Esophagus muscularis mucosa (tissue), 4 donors: ENCODE measurements around the gene RAB22A. TPM values are rescaled to one million over a fixed set of nuclear protein-coding genes. Genes with fewer than 3 reads are reported as not detected.

Experiments
- DNase-seq: peaks from one replicate; pipeline ENCODE4 v3.0.0-alpha.2; 2017; ENCODE audit errors: extremely low spot score
- H3K27ac ChIP-seq, 4 donors: fragments of 200-600 bp; sonication (generic); replicated peaks in 1 of 4; 1 replicate in 3 of 4; 2 replicates in 1 of 4; pipeline ENCODE4 v1.5.1; 2016 to 2019; ENCODE audit warnings: mild to moderate bottlenecking in 1 of 4
- H3K27me3 ChIP-seq, 4 donors: fragments of 200-600 bp; sonication (generic); one replicate each; pipeline versions ENCODE4 v1.5.1 to v1.6.0; 2016 to 2019
- H3K36me3 ChIP-seq, 4 donors: fragments of 200-600 bp; sonication (generic); one replicate each; pipeline ENCODE4 v1.5.1; 2016 to 2019
- H3K4me1 ChIP-seq, 4 donors: fragments of 200-600 bp; sonication (generic); one replicate each; pipeline ENCODE4 v1.5.1; 2016 to 2019
- H3K4me3 ChIP-seq, 4 donors: fragments of 200-600 bp; sonication (generic); 1 replicate in 2 of 4; 2 replicates in 2 of 4; pipeline ENCODE4 v1.5.1; 2016 to 2019; ENCODE audit warnings: mild to moderate bottlenecking in 4 of 4, moderate library complexity in 1 of 4
- H3K9me3 ChIP-seq, 4 donors: fragments of 200-600 bp; sonication (generic); 1 replicate in 3 of 4; 2 replicates in 1 of 4; pipeline ENCODE4 v1.5.1; 2016 to 2019
- CTCF ChIP-seq, 3 experiments: fragments of 200-600 bp in 2 of 3; fragments of 450-650 bp in 1 of 3; sonication (generic) in 2 of 3; IDR thresholded peaks; one replicate each; pipeline ENCODE4 v1.5.1; 2017 to 2019; ENCODE audit warnings: antibody characterized with exemption in 3 of 3, mild to moderate bottlenecking in 2 of 3, moderate library complexity in 1 of 3
- EP300 ChIP-seq: sonication (generic); formaldehyde crosslinking; IDR thresholded peaks from one replicate; pipeline ENCODE4 v1.6.1; 2017; ENCODE audit warnings: antibody characterized with exemption
- POLR2A ChIP-seq: fragments of 450-650 bp; IDR thresholded peaks from one replicate; pipeline ENCODE4 v1.6.1; 2017; ENCODE audit warnings: antibody characterized with exemption, moderate library complexity, mild to moderate bottlenecking, low read depth
- POLR2AphosphoS5 ChIP-seq, 2 donors: sonication (generic); formaldehyde crosslinking; IDR thresholded peaks; one replicate each; pipeline ENCODE4 v1.6.1; 2017; ENCODE audit warnings: antibody characterized with exemption in 2 of 2
- WGBS: methylation state at CpG from one replicate; pipeline ENCODE4 v1.1.5; 2018; 5-methylcytosine and 5-hydroxymethylcytosine counted together
- intact Hi-C: fragments of 100-400 bp; cut with DNase I; formaldehyde crosslinking; loops from one replicate; pipeline ENCODE4 v1.15.1; 2023
- total RNA-seq, 4 donors: library from RNA; depleted of rRNA; stranded (reverse); fragments of >200 nt; gene quantifications; one replicate each; pipeline versions ENCODE4 v1.1.0 to v1.2.1, GENCODE V29; 2016

The RAB22A gene
- total RNA-seq, 4 donors from 2014 or later = 17.9 to 24.0 (median 20.4) TPM

DNA sequence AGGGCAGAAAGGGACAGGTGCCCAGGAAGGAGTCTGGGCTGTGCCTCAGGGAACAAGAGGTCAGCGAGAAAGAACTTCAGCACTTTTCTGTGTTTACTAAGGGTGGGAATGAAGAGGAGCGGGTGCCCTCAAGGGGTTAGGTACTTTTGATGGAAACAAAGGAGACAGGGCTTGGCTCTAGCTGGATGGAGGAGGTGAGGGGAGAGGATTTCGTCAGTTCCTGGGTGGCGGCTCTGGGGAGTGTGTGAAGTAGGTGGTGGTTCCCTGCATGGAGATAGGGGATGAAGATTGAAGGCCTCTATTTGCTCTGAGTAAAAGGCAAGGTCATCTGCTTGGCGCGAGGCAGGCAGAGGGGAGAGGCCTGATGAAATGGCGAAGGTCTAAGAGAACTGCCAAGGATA, 41.1 kb upstream of the RAB22A start:
- H3K9me3 ChIP-seq = no peaks in the 10 kb centered on the region
- DNase-seq = no peak
- H3K27me3 ChIP-seq = no peaks in the 10 kb centered on the region
- WGBS = 96% methylated on average over 7 of the region's 7 CpGs
- no peaks in the 10 kb centered on the region for H3K4me1 ChIP-seq
- no peak overlapping the region for H3K4me3 ChIP-seq
- intact Hi-C loops = no loop called here
- TF ChIP-seq CTCF (IDR thresholded peaks at IDR 0.05) = no peak
- TF ChIP-seq EP300 = no peak
- no peak for TF ChIP-seq POLR2AphosphoS5 (IDR thresholded peaks at IDR 0.05)
- TF ChIP-seq POLR2A = no peak
- no peak overlapping the region for H3K27ac ChIP-seq
- peaks cover 24 to 86% (median 65%) of the 10 kb centered on the region in 4 donors for H3K36me3 ChIP-seq

DNA sequence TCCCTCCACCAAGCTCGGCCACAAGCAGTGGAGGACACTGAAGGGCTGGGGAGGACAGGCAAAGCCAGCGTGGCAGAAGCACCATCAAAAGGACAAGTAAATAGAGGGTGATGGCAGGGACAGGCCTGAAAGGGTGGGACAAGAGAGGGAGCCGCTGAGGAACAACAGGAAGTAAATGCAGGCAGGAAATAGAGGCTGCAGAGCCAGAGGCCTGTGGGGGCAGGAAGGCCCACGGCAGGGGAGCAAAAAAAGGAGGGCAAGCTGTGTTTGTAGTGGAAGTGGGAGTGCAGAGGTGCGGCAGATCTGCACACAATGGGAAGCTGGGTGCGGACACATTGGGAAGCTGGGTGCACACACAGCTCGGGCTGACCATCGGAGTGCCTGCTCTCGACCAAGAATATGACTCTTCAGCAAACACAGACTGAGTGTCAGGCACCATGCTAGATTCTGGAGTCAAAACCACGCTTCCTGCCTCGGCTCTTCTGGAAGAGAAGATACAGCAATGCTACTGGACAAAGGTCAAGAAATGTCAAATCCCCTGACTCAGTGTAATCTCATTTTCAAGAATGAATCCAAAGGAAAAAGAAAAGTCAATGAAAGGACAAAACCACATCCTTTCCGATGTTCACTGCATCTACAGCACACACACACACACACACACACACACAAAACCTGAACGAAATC, 40.4 kb upstream of the RAB22A start:
- Histone ChIP-seq H3K27ac (no peak overlapping the region), H3K27me3 (no peaks in the 10 kb centered on the region), H3K9me3 (no peaks in the 10 kb centered on the region), H3K4me3 (no peak overlapping the region), H3K4me1 (no peaks in the 10 kb centered on the region), H3K36me3 (peaks cover 24 to 79% (median 60%) of the 10 kb centered on the region in 4 donors)
- 84% methylated on average over 13 of the region's 13 CpGs for WGBS
- no peak for TF ChIP-seq CTCF (IDR thresholded peaks at IDR 0.05)
- no peak for TF ChIP-seq POLR2A
- TF ChIP-seq EP300 = no peak
- intact Hi-C loops = no loop called here
- DNase-seq = no peak

GRCh38 chr20:58271606-58272351, 37.7 kb upstream of the RAB22A start:
- intact Hi-C loops = no loop called here
- H3K27me3 ChIP-seq = no peaks in the 10 kb centered on the region
- H3K4me1 ChIP-seq = no peaks in the 10 kb centered on the region
- H3K36me3 ChIP-seq = peaks cover 24 to 52% (median 36%) of the 10 kb centered on the region in 4 donors
- H3K27ac ChIP-seq = no peak overlapping the region
- TF ChIP-seq EP300 = no peak
- TF ChIP-seq POLR2AphosphoS5 (IDR thresholded peaks at IDR 0.05) = no peak
- no peak for TF ChIP-seq POLR2A
- TF ChIP-seq CTCF (IDR thresholded peaks at IDR 0.05) = no peak
- WGBS = 73% methylated on average over 9 of the region's 9 CpGs
- no peaks in the 10 kb centered on the region for H3K9me3 ChIP-seq
- DNase-seq = no peak
- H3K4me3 ChIP-seq = no peak overlapping the region

DNA sequence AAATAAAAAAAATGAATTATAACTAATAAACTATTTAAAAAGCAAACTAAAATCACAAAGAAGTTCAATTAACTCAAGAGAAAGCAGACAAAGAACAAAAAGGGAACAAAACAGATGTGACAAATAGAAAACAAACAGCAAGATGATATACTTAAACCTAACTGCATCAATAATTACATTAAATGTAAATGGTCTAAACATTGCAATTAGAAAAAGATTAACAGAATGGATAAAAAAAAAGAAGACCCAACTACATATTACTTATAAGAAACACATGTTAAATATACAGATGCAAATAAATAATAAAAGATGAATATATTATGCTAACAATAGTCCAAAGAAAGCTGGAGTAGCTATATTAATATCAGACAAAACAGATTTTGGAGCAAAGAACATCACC, 35.1 kb upstream of the RAB22A start:
- H3K36me3 ChIP-seq = peaks cover 6 to 28% (median 22%) of the 10 kb centered on the region in 4 donors
- H3K9me3 ChIP-seq = no peaks in the 10 kb centered on the region
- DNase-seq = no peak
- no peak for TF ChIP-seq POLR2AphosphoS5 (IDR thresholded peaks at IDR 0.05)
- TF ChIP-seq EP300 = no peak
- no peak for TF ChIP-seq POLR2A
- no peak for TF ChIP-seq CTCF (IDR thresholded peaks at IDR 0.05)
- intact Hi-C loops = no loop called here
- no peaks in the 10 kb centered on the region for H3K27me3 ChIP-seq
- H3K4me1 ChIP-seq = peaks cover 0 to 3% (median 0%) of the 10 kb centered on the region in 4 donors
- H3K27ac ChIP-seq = no peak overlapping the region
- H3K4me3 ChIP-seq = no peak overlapping the region
